K562 treated with DMSO at 1 percent for 48 hours (cell line): Measurements from ENCODE around the gene GTF2E1. TPM values are rescaled to one million over a fixed set of nuclear protein-coding genes. Genes with fewer than 3 reads are reported as not detected.

ENCODE experiments used
- total RNA-seq: library from RNA; unstranded; fragments of 300-600 nt; gene quantifications from 2 replicates; pipeline ENCODE4 v1.2.3, GENCODE V29; 2022; ENCODE audit warnings: low replicate concordance; ENCODE audit errors: extremely low read depth

GTF2E1 gene
- total RNA-seq, result not detected in 2 replicates

GRCh38 chr3:120742198-120742848 lies at the start of gene GTF2E1, which contains the start of gene RABL3:
GTF2E1 (plus strand) TSS chr3:120742744; CDS start chr3:120750553, 7,809 bp downstream.
RABL3 (minus strand) TSS chr3:120742516; CDS start chr3:120742507, 9 bp downstream.

Other genes with a start within 250 kb of the GTF2E1 start
- not detected in 2 replicates for gene NDUFB4, start 146.4 kb upstream of the GTF2E1 start, total RNA-seq
- not detected in 2 replicates for gene HGD, start 60.5 kb upstream of the GTF2E1 start, total RNA-seq
- gene RABL3, start 228 bp upstream of the GTF2E1 start, total RNA-seq, result not detected in 2 replicates
- gene STXBP5L, start 165.5 kb downstream of the GTF2E1 start, total RNA-seq, result not detected in 2 replicates